Smooth muscle cell (in vitro differentiated cells): ENCODE results near the gene FOXK1. TPM values are rescaled to one million over a fixed set of nuclear protein-coding genes. Genes with fewer than 3 reads are reported as not detected.

ENCODE experiments used
- DNase-seq: peaks from one replicate; lab custom pipeline; 2025; ENCODE audit not compliant: unreplicated experiment; lab: John Stamatoyannopoulos, UW
- H2AFZ ChIP-seq: fragments of 200-600 bp; sonication (generic); 2 replicates; pipeline ENCODE4 v1.6.0; 2016; ENCODE audit warnings: antibody characterized with exemption, low read depth, mild to moderate bottlenecking
- H3F3A ChIP-seq: fragments of 200-600 bp; sonication (generic); 2 replicates; pipeline ENCODE4 v1.6.0; 2017; ENCODE audit warnings: antibody characterized with exemption, low read depth
- H3K27ac ChIP-seq: fragments of 200-600 bp; sonication (generic); 2 replicates; pipeline ENCODE4 v1.5.1; 2016; ENCODE audit warnings: low read depth, mild to moderate bottlenecking
- H3K27me3 ChIP-seq: fragments of 200-600 bp; sonication (generic); 2 replicates; pipeline ENCODE4 v1.6.1; 2016; ENCODE audit warnings: low read depth, mild to moderate bottlenecking
- H3K36me3 ChIP-seq: fragments of 200-600 bp; sonication (generic); 2 replicates; pipeline ENCODE4 v1.5.1; 2016; ENCODE audit warnings: low read depth
- H3K4me1 ChIP-seq: fragments of 200-600 bp; sonication (generic); 2 replicates; pipeline ENCODE4 v1.5.1; 2016; ENCODE audit warnings: low read depth
- H3K4me2 ChIP-seq: fragments of 200-600 bp; sonication (generic); 2 replicates; pipeline ENCODE4 v1.6.0; 2016; ENCODE audit warnings: mild to moderate bottlenecking
- H3K4me3 ChIP-seq: fragments of 200-600 bp; sonication (generic); 2 replicates; pipeline ENCODE4 v1.5.1; 2016; ENCODE audit warnings: mild to moderate bottlenecking
- H3K79me2 ChIP-seq: fragments of 200-600 bp; sonication (generic); 2 replicates; pipeline ENCODE4 v1.6.0; 2016; ENCODE audit warnings: low read depth, mild to moderate bottlenecking
- H3K9ac ChIP-seq: fragments of 200-600 bp; sonication (generic); 2 replicates; pipeline ENCODE4 v1.6.0; 2016; ENCODE audit warnings: low read depth
- H3K9me3 ChIP-seq: fragments of 200-600 bp; sonication (generic); replicated peaks from 2 replicates; pipeline ENCODE4 v1.5.1; 2016; ENCODE audit warnings: low read depth
- H4K20me1 ChIP-seq: fragments of 200-600 bp; sonication (generic); 2 replicates; pipeline ENCODE4 v1.6.0; 2016; ENCODE audit warnings: low read depth
- CTCF ChIP-seq: fragments of 200-600 bp; sonication (generic); IDR thresholded peaks from 2 replicates; pipeline ENCODE4 v1.5.1; 2017; ENCODE audit warnings: borderline replicate concordance, mild to moderate bottlenecking, antibody characterized with exemption; ENCODE audit not compliant: insufficient read depth, poor library complexity, severe bottlenecking
- WGBS: methylation state at CpG from one replicate; pipeline ENCODE4 v1.1.7; 2016; ENCODE audit warnings: low lambda C conversion rate; 5-methylcytosine and 5-hydroxymethylcytosine counted together
- polyA plus RNA-seq: library from polyadenylated mRNA; unstranded; fragments of >200 nt; fragmentation: Nextera tagmentation; extraction: Ambion mirVana; gene quantifications from 2 replicates; pipeline ENCODE4 v1.2.1, GENCODE V29; 2016
- total RNA-seq: library from RNA; depleted of rRNA; stranded (reverse); fragments of >200 nt; gene quantifications from 2 replicates; pipeline ENCODE4 v1.2.3, GENCODE V29; 2014

Gene FOXK1
- total and polyA plus RNA-seq, 2 experiments from 2014 or later, result 6.0 to 11.6 TPM

- no peaks in the 10 kb centered on the region for H3K27me3 ChIP-seq
- no peak overlapping the region for H3K9ac ChIP-seq
- H3K4me1 ChIP-seq, result peaks cover 5% of the 10 kb centered on the region
- peaks cover 99% of the 10 kb centered on the region for H4K20me1 ChIP-seq
- H3F3A ChIP-seq, result no peaks in the 10 kb centered on the region
- DNase-seq, result no peak
- H3K36me3 ChIP-seq, result no peaks in the 10 kb centered on the region
- no peak overlapping the region for H3K4me2 ChIP-seq
- WGBS, result 91% methylated on average over 12 of the region's 12 CpGs
- peaks cover 100% of the 10 kb centered on the region for H3K79me2 ChIP-seq
- H2AFZ ChIP-seq, result no peak overlapping the region
- H3K4me3 ChIP-seq, result no peak overlapping the region
- H3K9me3 ChIP-seq, result no peaks in the 10 kb centered on the region
- no peak overlapping the region for H3K27ac ChIP-seq
- no peak for TF ChIP-seq CTCF
These were observed 7.1 kb downstream of the FOXK1 start for GRCh38 chr7:4689151-4689550.

- no peak overlapping the region for H3K4me2 ChIP-seq
- 88% methylated on average over 12 of the region's 12 CpGs for WGBS
- H4K20me1 ChIP-seq, result peaks cover 99% of the 10 kb centered on the region
- no peak for TF ChIP-seq CTCF
- no peaks in the 10 kb centered on the region for H3F3A ChIP-seq
- no peaks in the 10 kb centered on the region for H3K27me3 ChIP-seq
- H3K9ac ChIP-seq, result no peak overlapping the region
- peaks cover 100% of the 10 kb centered on the region for H3K79me2 ChIP-seq
- H2AFZ ChIP-seq, result no peak overlapping the region
- no peak for DNase-seq
- no peaks in the 10 kb centered on the region for H3K36me3 ChIP-seq
- peaks cover under 1% of the 10 kb centered on the region for H3K4me1 ChIP-seq
- H3K4me3 ChIP-seq, result no peak overlapping the region
- H3K27ac ChIP-seq, result no peak overlapping the region
- H3K9me3 ChIP-seq, result no peaks in the 10 kb centered on the region
These were observed 7.6 kb downstream of the FOXK1 start for GRCh38 chr7:4689668-4690067.

GRCh38 chr7:4690953-4691856 is 9.1 kb downstream of the FOXK1 start:
- DNase-seq, result no peak
- Histone ChIP-seq H3K36me3 (no peaks in the 10 kb centered on the region), H2AFZ (no peak overlapping the region), H3K9ac (no peak overlapping the region), H3K4me3 (no peak overlapping the region), H3K27ac (no peak overlapping the region), H3K27me3 (no peaks in the 10 kb centered on the region), H3K79me2 (peaks cover 100% of the 10 kb centered on the region), H3K4me1 (no peaks in the 10 kb centered on the region), H4K20me1 (peaks cover 99% of the 10 kb centered on the region), H3K4me2 (no peak overlapping the region), H3K9me3 (no peaks in the 10 kb centered on the region), H3F3A (no peaks in the 10 kb centered on the region)
- WGBS, result 94% methylated on average over 23 of the region's 23 CpGs
- no peak for TF ChIP-seq CTCF
